HG02981 (cell line): ENCODE results near the gene APBB2.

ENCODE experiments used
- ATAC-seq: cut with Tn5 transposase; IDR thresholded peaks from one replicate; pipeline ENCODE4 v1.9.1; 2021; ENCODE audit warnings: mild to moderate bottlenecking, moderate library complexity; ENCODE audit not compliant: unreplicated experiment

The APBB2 gene

GRCh38 chr4:41216294-41217019, 2.1 kb upstream of the APBB2 start:
- peak; percentile 46 for ATAC-seq

DNA sequence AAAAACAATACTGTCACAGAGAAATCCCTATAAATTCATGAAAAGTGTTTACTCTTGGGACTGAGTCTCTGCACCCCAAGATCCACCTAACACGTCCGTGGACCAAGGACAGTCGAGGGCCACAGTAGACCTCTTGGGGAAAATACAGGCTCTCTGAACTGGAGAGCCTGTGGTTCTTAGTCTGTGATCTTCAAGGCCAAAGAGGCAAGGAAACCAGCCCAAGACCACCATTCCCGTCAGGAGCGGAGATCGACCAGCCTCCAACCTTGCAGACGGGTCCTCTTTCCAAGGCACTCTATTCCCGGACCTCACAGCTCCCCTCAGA, 1.6 kb upstream of the APBB2 start:
- ATAC-seq: no peak

DNA sequence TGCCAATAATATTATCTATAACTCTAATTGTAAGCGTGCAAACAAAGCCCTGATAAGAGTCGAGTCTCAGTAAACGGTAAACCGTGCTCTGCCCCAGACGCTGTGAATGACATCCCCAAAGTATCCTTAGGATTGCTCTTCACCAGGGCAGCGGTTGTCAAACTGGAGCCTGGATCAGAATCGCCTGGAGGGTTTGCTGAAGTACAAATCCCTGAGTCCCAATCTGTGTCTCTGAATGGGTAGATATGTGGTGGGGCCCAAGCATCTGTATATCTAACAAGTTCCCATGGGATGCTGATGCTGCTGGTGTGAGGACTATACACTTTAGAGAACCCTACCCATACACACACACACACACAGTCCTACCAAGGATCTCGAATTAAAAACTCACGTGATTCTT, 813 bp upstream of the APBB2 start:
- no peak for ATAC-seq

GRCh38 chr4:41214825-41215146, 444 bp upstream of the APBB2 start:
- no peak for ATAC-seq

- peak; percentile 2 for ATAC-seq
These were observed 662 bp downstream of the APBB2 start for GRCh38 chr4:41213625-41214135.

DNA sequence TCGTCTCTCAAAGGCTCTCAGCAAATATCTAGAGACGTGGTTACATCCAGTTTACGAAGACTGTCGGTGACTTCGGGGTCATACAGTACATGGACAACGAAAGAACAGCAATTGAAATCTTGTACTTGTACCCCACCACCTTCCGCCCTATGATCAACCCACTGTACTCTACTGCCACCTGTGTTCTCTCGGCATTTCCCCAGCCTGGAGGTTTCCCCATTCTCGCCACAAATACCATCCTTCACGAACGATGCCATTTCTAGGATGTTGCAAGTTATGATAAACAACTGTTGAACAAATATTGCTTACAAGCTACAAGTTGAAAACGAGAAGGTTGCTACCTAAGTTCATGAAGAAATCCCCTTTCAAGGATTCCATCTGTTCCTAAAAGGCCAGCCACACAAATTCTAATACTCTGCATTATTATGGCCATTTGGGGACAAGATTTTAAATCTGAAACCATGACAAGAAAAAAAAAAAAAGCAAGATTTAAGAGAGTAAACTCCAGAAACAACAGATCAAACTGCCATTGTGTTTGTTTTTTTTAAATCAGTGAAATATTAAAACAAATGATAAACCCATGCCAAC, 1.6 kb downstream of the APBB2 start:
- ATAC-seq: no peak

DNA sequence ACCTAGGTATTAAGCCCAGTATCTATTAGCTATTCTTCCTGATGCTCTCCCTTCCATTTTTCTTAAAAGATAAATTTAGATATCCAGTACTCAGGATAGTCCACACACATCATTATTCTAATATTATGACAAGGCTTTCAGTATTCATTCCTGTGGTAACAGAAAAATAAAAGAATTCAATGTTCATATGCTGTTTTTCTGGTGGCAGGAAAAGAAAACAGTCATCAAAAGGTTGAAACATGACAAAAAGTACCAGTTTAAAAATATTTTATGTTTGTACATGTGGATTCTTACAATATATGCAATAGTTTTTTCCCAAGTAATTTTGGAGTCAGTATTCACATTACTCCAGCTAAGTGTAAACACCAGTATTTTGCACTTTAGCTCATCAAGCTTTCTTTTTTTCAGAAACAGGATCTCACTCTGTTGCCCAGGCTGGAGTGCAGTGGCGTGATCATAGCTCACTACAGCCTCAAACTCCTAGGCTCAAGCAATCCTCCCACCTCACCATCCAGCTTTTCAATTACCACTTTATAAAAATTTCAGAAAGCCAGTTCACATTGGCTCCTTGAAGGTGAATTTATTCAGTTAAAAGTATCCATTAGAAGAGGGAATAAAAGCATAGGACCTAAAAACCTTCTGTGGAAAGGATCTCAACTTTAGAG, 2.3 kb downstream of the APBB2 start:
- no peak for ATAC-seq

- no peak for ATAC-seq
These were observed 4.4 kb downstream of the APBB2 start for GRCh38 chr4:41209901-41210300.

GRCh38 chr4:41209187-41209586, 5.2 kb downstream of the APBB2 start:
- no peak for ATAC-seq

DNA sequence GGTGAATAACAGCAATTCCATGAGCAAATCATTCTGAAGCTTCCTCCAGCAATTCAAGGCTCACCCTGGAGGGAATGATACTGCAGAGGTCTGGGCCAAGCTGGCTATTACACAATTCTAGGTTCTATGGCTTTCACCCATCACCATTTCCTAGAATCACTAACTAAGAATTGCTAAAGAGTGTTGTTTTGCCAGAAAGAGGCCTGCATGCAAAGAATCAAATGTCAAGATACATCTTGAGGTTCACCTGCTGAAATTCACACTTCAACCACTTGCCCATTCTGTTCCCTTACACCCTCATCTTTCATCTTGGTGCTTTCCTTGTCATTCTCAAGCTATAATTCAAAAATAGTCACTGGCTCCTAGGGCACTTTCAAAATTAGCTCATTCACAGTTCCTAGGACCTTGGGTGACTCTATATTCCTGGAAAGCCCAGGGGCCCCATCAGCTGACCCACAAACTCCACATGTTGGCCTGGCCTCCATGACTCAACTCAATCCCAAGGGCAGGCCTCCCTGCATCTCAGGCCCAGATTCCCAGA, 7.0 kb downstream of the APBB2 start:
- no peak for ATAC-seq

GRCh38 chr4:41205854-41206460, 8.4 kb downstream of the APBB2 start:
- no peak for ATAC-seq

GRCh38 chr4:41205130-41205529, 9.2 kb downstream of the APBB2 start:
- ATAC-seq: no peak

DNA sequence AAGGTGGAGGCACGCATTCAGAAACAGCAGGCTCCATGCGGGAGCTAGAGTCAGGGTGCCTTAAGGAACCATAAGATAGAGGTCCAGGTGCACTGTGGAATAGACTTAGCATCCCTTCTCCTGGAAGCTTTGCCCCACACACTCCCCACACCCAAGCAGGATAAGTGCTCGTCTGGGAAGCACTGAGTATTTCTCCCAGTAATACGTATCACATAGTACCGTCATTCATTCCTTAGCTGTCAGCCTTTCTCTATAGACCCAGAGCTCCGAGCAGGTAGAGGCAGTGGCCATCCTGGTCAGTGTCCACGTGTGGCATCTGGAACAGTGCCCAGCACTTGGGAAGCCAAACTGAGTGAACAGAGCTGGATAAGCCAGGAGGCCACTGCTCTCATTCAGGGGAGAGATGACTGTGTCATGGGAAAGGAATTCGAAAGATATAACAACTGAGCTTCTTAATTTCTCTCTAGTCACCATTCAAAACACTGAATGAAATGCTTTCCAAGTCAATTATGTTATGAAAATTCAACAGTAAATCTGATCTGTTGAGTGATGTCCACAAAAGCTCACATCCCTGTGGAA, 9.9 kb downstream of the APBB2 start:
- no peak for ATAC-seq

- ATAC-seq: no peak
These were observed 10.5 kb downstream of the APBB2 start for GRCh38 chr4:41203841-41204240.

DNA sequence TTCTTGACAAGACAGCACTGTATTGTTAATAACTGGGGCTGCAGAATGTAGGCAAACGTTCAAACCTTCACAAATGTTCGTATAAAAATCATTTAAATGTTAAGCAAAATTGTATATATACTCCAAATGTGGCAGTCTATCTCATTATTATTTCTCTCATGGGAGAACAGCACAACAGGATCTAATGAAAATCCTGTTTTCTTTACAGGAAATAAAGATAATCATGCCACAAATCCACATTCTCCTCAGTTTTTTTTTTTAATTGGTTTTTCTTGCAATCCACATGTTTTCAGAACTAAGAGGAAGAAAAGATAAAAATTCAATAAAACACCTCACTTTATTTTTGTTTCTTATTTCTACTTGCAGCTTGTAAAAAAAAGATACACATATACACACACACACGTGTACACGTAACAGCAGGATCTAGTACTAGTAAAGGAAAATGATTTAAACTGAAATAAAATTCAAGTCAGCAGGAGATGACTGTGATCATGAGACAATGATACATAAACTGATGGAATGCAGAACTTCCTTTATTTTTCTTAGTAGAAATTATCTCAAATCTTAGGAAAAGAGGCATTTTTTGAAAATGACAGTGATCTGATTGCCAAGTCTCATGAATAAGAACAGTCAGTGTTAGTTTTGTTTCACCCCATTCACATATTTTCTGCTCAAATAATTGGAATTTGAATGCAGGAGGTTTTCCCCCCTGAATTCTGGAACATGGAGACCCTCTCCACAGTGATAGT, 11.3 kb downstream of the APBB2 start:
- ATAC-seq: no peak

- ATAC-seq: no peak
These were observed 12.0 kb downstream of the APBB2 start for GRCh38 chr4:41202356-41202755.

DNA sequence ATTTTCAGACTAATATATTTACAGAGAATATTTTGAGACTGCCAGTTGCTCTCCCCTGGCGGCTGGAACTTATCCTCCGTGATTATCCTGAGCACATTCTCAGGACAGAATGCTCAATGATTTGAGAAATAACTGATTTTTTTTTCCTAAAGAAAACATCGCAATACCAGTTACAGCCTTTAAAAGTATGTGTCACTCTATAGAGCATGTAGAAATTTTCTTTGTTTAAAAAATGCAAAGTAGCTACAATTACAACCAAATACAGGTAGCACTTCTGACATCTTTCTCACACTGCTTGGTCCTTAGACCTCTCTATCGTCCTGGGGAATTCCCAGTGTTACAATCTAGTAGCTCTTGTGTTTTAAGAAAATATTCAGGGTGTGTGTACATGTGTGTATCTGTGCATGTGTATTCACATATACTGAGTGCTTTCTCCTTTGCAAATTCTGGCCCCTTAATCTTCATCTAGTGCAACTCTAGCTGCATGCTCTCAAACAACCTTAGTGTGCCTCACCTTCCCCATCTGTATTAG, 13.8 kb downstream of the APBB2 start:
- ATAC-seq: no peak

DNA sequence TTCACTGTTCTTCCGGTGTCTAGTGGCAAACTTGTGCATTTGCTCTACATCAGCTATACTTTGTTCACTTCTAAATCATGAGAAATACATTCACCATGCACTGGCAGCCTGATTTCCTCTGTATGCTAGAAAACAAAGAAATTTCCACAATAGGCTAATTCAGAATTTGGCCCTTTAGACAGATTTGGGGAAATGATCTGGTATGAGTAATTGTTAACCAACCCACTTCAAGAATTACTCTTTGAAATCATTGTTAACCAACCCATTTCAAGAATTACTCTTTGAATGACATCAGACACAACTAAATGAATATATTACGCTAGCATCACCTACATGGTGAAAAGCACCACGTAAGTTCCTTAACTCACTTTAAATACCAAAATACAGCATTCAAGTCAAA, 14.6 kb downstream of the APBB2 start:
- ATAC-seq: no peak

DNA sequence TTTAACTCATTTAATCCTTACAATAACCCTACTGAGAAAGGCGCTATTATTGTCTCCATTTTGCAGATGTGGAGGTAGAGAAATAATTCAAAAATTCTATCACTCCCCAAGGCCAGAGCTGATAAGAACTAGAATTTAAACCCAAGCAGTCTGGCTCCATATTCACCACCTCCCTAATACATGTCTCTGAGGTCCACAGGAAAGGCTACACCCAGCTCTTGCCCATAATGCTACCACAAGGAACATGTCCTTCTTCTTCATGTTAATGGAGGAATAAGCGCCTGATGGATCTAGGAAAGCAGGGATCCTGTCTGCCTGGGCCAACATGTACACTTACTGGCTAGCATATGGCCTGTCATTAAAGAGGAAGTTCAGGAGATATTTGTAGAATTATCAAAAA, 16.3 kb downstream of the APBB2 start:
- ATAC-seq: no peak

GRCh38 chr4:41197495-41197894, 16.8 kb downstream of the APBB2 start:
- ATAC-seq: no peak
